Spleen (tissue), 11 donors: ENCODE data around the gene DLX6. TPM values are rescaled to one million over a fixed set of nuclear protein-coding genes. Genes with fewer than 3 reads are reported as not detected.

Experiments used
- DNase-seq: peaks from one replicate; pipeline ENCODE4 v3.0.0-alpha.2; 2020
- H3K27ac ChIP-seq, 8 donors: fragments of 200-600 bp; sonication (generic) in 7 of 8; 1 replicate in 4 of 8; 2 replicates in 4 of 8; pipeline versions ENCODE4 v1.5.0 to v1.8.0; 2016 to 2021; ENCODE audit warnings: inconsistent platforms in 4 of 8, mild to moderate bottlenecking in 4 of 8, moderate library complexity in 1 of 8
- H3K27me3 ChIP-seq, 7 donors: fragments of 200-600 bp; sonication (generic) in 6 of 7; replicated peaks in 1 of 7; 1 replicate in 4 of 7; 2 replicates in 3 of 7; pipeline versions ENCODE4 v1.5.0 to v1.8.0; 2016 to 2021; ENCODE audit warnings: inconsistent platforms in 3 of 7, mild to moderate bottlenecking in 1 of 7
- H3K36me3 ChIP-seq, 6 donors: fragments of 200-600 bp; sonication (generic) in 5 of 6; 1 replicate in 4 of 6; 2 replicates in 2 of 6; pipeline versions ENCODE4 v1.5.0 to v1.8.0; 2016 to 2021; ENCODE audit warnings: inconsistent platforms in 2 of 6
- H3K4me1 ChIP-seq, 6 donors: fragments of 200-600 bp; sonication (generic) in 5 of 6; 1 replicate in 3 of 6; 2 replicates in 3 of 6; pipeline versions ENCODE4 v1.5.0 to v1.8.0; 2016 to 2021; ENCODE audit warnings: inconsistent platforms in 3 of 6
- H3K4me3 ChIP-seq, 8 donors: fragments of 200-600 bp; sonication (generic) in 7 of 8; 1 replicate in 4 of 8; 2 replicates in 4 of 8; pipeline versions ENCODE4 v1.5.0 to v1.8.0; 2016 to 2021; ENCODE audit warnings: inconsistent platforms in 4 of 8, mild to moderate bottlenecking in 4 of 8, moderate library complexity in 2 of 8
- H3K9me3 ChIP-seq, 8 donors: fragments of 200-600 bp; sonication (generic) in 7 of 8; 1 replicate in 4 of 8; 2 replicates in 4 of 8; pipeline versions ENCODE4 v1.5.0 to v1.8.0; 2016 to 2021; ENCODE audit warnings: inconsistent platforms in 4 of 8
- POLR2A ChIP-seq, 3 donors: fragments of 450-650 bp; IDR thresholded peaks; one replicate each; pipeline ENCODE4 v1.5.1; 2017; ENCODE audit warnings: antibody characterized with exemption in 3 of 3, mild to moderate bottlenecking in 1 of 3
- POLR2AphosphoS5 ChIP-seq, 3 donors: sonication (generic); formaldehyde crosslinking; IDR thresholded peaks; one replicate each; pipeline ENCODE4 v1.5.1; 2017; ENCODE audit warnings: antibody characterized with exemption in 3 of 3
- WGBS, 5 donors: extraction: QIAGEN DNeasy Blood & Tissue Kit in 3 of 5; methylation state at CpG; one replicate each; pipeline versions ENCODE4 v1.1.5 to v1.1.7; 2013 to 2018; 5-methylcytosine and 5-hydroxymethylcytosine counted together
- intact Hi-C: fragments of 100-400 bp; cut with DNase I; formaldehyde crosslinking; loops from one replicate; pipeline ENCODE4 v1.15.0; 2023; ENCODE audit warnings: low total_unique reads
- polyA plus RNA-seq, 3 donors: library from polyadenylated mRNA; stranded (reverse); fragments of 200-250 nt; gene quantifications; one replicate each; pipeline ENCODE4 v1.2.1, GENCODE V29; 2013
- total RNA-seq, 7 donors: library from RNA; depleted of rRNA in 3 of 7; stranded (reverse); fragments of >200 nt in 3 of 7; fragmentation: NEBNext Ultra II Directional in 4 of 7; extraction: Animal tissue kit (Norgen Biotek cat#: 25700) in 4 of 7; gene quantifications; one replicate each; pipeline versions ENCODE4 v1.1.0 to v1.2.1, GENCODE V29; 2016 to 2021
- TF ChIP-seq, protein P1 (sequence below), 11 experiments: fragments of 200-600 bp in 7 of 11; fragments of 450-650 bp in 4 of 11; sonication (generic) in 4 of 11; IDR thresholded peaks in 8 of 11; conservative IDR thresholded peaks in 3 of 11; 1 replicate in 7 of 11; 2 replicates in 4 of 11; pipeline versions ENCODE4 v1.4.0 to v1.8.0; 2016 to 2021; ENCODE audit warnings: antibody characterized with exemption in 11 of 11, inconsistent platforms in 4 of 11, mild to moderate bottlenecking in 1 of 11
- donor health status: healthy with polysubstance abuse.
- donor health status: DM: no; HTN: no; CAD: no; lungs with moderate emphysema.
- donor health status: DM: no; HTN: no; CAD: no.
- donor health status: Bipolar disorder and iron deficiency.
- donor health status: healthy.
- donor health status: DM: no; HTN: no; CAD: no.
- donor health status: DM: yes; HTN: yes; CAD: no.

DLX6 gene
- total and polyA plus RNA-seq, 10 donors: not detected

GRCh38 chr7:97007583-97007861 is 2.2 kb downstream of the DLX6 start:
- Histone ChIP-seq H3K4me3 (no peak overlapping the region), H3K36me3 (no peaks in the 10 kb centered on the region), H3K27ac (no peak overlapping the region), H3K4me1 (peaks cover 13 to 43% (median 30%) of the 10 kb centered on the region in 6 donors), H3K27me3 (peaks cover 12 to 100% (median 91%) of the 10 kb centered on the region in 7 donors), H3K9me3 (peaks cover 0 to 6% (median 0%) of the 10 kb centered on the region in 8 donors)
- 20 to 36% (median 25%) methylated on average over 8 of the region's 8 CpGs for WGBS, 5 donors
- DNase-seq: no peak
- TF ChIP-seq, protein P1, sequence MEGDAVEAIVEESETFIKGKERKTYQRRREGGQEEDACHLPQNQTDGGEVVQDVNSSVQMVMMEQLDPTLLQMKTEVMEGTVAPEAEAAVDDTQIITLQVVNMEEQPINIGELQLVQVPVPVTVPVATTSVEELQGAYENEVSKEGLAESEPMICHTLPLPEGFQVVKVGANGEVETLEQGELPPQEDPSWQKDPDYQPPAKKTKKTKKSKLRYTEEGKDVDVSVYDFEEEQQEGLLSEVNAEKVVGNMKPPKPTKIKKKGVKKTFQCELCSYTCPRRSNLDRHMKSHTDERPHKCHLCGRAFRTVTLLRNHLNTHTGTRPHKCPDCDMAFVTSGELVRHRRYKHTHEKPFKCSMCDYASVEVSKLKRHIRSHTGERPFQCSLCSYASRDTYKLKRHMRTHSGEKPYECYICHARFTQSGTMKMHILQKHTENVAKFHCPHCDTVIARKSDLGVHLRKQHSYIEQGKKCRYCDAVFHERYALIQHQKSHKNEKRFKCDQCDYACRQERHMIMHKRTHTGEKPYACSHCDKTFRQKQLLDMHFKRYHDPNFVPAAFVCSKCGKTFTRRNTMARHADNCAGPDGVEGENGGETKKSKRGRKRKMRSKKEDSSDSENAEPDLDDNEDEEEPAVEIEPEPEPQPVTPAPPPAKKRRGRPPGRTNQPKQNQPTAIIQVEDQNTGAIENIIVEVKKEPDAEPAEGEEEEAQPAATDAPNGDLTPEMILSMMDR (IDR thresholded peaks at IDR 0.05 in 8 of 11, conservative IDR thresholded peaks at IDR 0.05 in 3 of 11): no peak
- no peak for TF ChIP-seq POLR2AphosphoS5 (IDR thresholded peaks at IDR 0.05)
- TF ChIP-seq POLR2A (IDR thresholded peaks at IDR 0.05): no peak
- intact Hi-C loops: no loop called here

DNA sequence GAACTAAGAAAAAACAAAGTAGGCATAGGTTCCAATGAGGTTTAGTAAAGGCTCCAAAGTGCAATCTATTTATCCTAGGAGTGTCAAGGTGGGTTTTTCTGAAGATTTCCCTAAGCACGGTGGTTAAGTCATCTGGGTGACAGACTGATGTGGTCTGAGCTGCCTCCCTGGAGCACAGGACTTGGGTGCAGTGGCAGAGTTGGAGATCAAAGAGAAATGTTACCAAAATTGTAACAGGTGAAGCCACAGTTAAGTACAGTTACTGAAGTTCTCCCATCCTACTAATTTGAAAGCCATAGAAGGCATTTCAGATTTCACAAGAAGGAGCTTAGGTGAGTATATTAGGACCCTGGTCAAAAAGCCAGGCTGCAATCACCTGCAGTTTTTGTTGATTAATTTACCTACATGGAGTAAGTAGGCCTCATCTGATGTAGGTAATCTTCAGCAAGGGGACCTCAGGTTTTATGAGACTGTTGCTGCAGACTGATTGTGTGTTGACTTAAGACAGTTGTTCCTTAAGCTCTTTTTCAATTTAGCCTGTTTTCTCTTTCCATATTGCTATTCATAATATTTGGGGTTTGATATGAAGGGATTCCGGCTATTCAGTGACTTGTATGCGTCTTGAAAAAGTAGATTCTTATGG is 3.0 kb downstream of the DLX6 start:
- peaks cover 8 to 100% (median 91%) of the 10 kb centered on the region in 7 donors for H3K27me3 ChIP-seq
- peaks cover 0 to 1% (median 0%) of the 10 kb centered on the region in 8 donors for H3K9me3 ChIP-seq
- no peaks in the 10 kb centered on the region for H3K36me3 ChIP-seq
- no peak overlapping the region for H3K27ac ChIP-seq
- 71 to 82% (median 77%) methylated on average over 3 of the region's 3 CpGs for WGBS, 5 donors
- DNase-seq: no peak
- intact Hi-C loops: no loop called here
- H3K4me3 ChIP-seq: no peak overlapping the region
- peaks cover 13 to 41% (median 29%) of the 10 kb centered on the region in 6 donors for H3K4me1 ChIP-seq
- TF ChIP-seq, protein P1 (IDR thresholded peaks at IDR 0.05 in 8 of 11, conservative IDR thresholded peaks at IDR 0.05 in 3 of 11): no peak
- no peak for TF ChIP-seq POLR2A (IDR thresholded peaks at IDR 0.05)
- no peak for TF ChIP-seq POLR2AphosphoS5 (IDR thresholded peaks at IDR 0.05)

GRCh38 chr7:97009753-97010732 is 4.7 kb downstream of the DLX6 start:
- TF ChIP-seq POLR2A (IDR thresholded peaks at IDR 0.05) (no peak), POLR2AphosphoS5 (IDR thresholded peaks at IDR 0.05) (no peak)
- TF ChIP-seq, protein P1 (IDR thresholded peaks at IDR 0.05 in 8 of 11, conservative IDR thresholded peaks at IDR 0.05 in 3 of 11): no peak
- no peaks in the 10 kb centered on the region for H3K36me3 ChIP-seq
- WGBS, 5 donors: 7 to 26% (median 11%) methylated on average over 13 to 18 of the region's 18 CpGs
- H3K4me1 ChIP-seq: peaks cover 10 to 25% (median 21%) of the 10 kb centered on the region in 6 donors
- no peaks in the 10 kb centered on the region for H3K9me3 ChIP-seq
- intact Hi-C loops: no loop called here
- H3K27me3 ChIP-seq: peaks cover 8 to 100% (median 91%) of the 10 kb centered on the region in 7 donors
- H3K27ac ChIP-seq: no peak overlapping the region
- DNase-seq: no peak
- no peak overlapping the region for H3K4me3 ChIP-seq

DNA sequence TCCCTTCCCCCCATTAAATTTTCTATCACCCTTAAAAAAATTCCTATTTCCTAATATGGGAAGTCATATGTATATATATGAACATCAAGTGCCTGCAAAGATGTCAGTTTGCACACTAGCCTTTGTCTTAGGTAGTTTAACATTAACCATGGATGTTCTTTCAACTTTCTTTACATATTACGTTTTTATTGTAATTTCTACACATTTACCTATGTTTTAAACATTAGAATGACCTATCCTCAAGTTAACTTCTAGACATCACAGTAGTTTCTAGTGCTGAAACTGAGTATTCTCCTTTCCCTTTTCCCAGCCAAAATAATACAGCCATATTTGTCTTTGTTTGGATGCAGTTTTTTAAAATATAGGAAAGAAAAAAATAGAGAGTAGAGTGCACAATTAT is 5.8 kb downstream of the DLX6 start:
- Histone ChIP-seq H3K27me3 (peaks cover 11 to 100% (median 96%) of the 10 kb centered on the region in 7 donors), H3K36me3 (no peaks in the 10 kb centered on the region)

More for the DNA sequence above, 5.8 kb downstream of the DLX6 start:
- intact Hi-C loops: no loop called here
- no peak overlapping the region for H3K4me3 ChIP-seq
- no peak for DNase-seq
- H3K9me3 ChIP-seq: no peaks in the 10 kb centered on the region
- peaks cover 5 to 14% (median 11%) of the 10 kb centered on the region in 6 donors for H3K4me1 ChIP-seq
- 2 to 25% (median 5%) methylated on average over 1 of the region's 1 CpG for WGBS, 5 donors
- TF ChIP-seq, protein P1 (IDR thresholded peaks at IDR 0.05 in 8 of 11, conservative IDR thresholded peaks at IDR 0.05 in 3 of 11): no peak
- no peak for TF ChIP-seq POLR2AphosphoS5 (IDR thresholded peaks at IDR 0.05)
- no peak for TF ChIP-seq POLR2A (IDR thresholded peaks at IDR 0.05)
- no peak overlapping the region for H3K27ac ChIP-seq
